T-helper 17 cell (primary cell): ENCODE data around the gene CD69. TPM values are rescaled to one million over a fixed set of nuclear protein-coding genes. Genes with fewer than 3 reads are reported as not detected.
A peak's percentile ranks its signal among the peaks of the same experiment; 100 is the strongest.

Experiments
- ATAC-seq: fragments of 150-1000 bp; cut with Tn5 transposase; 2 replicates; pipeline ENCODE4 v1.10.0; 2021; ENCODE audit warnings: mild to moderate bottlenecking, moderate library complexity
- DNase-seq, 3 donors: peaks; one replicate each; pipeline versions ENCODE4 v3.0.0 to v3.0.0-alpha.2; 2020 to 2021
- H3K9me3 ChIP-seq: one replicate; pipeline ENCODE4 v1.7.0; 2013; ENCODE audit warnings: low read length, mild to moderate bottlenecking; ENCODE audit not compliant: control insufficient read depth, poor library complexity, severe bottlenecking
- H3K27ac Mint-ChIP-seq: one replicate; pipeline ENCODE4 v1.8.0; 2022; ENCODE audit warnings: mild to moderate bottlenecking, moderate library complexity, mixed read lengths
- H3K27me3 Mint-ChIP-seq: one replicate; pipeline ENCODE4 v1.8.0; 2022; ENCODE audit warnings: mixed read lengths
- H3K36me3 Mint-ChIP-seq: one replicate; pipeline ENCODE4 v1.8.0; 2022; ENCODE audit warnings: low read depth, mixed read lengths
- H3K4me1 Mint-ChIP-seq: one replicate; pipeline ENCODE4 v1.8.0; 2022; ENCODE audit warnings: mild to moderate bottlenecking, mixed read lengths
- H3K4me3 Mint-ChIP-seq: one replicate; pipeline ENCODE4 v1.8.0; 2022; ENCODE audit warnings: mild to moderate bottlenecking, moderate library complexity, mixed read lengths
- total RNA-seq, 4 donors: library from RNA in 2 of 4; stranded (reverse) in 2 of 4; gene quantifications; one replicate each; pipeline ENCODE4 v1.2.3 and lab custom pipeline; 2022 to 2026

The CD69 gene
- total RNA-seq, 2 donors from 2014 or later, result 1,001 to 1,104 TPM

GRCh38 chr12:9762369-9762768 is 1.7 kb upstream of the CD69 start:
- H3K4me1 Mint-ChIP-seq, result peaks cover 51% of the 10 kb centered on the region
- peak overlapping the region; percentile 99 for H3K27ac Mint-ChIP-seq
- peaks cover 8% of the 10 kb centered on the region for H3K36me3 Mint-ChIP-seq
- ATAC-seq (no peak), DNase-seq (no peak)
- H3K9me3 ChIP-seq, result no peaks in the 10 kb centered on the region
- no peaks in the 10 kb centered on the region for H3K27me3 Mint-ChIP-seq
- peak overlapping the region; percentile 22 for H3K4me3 Mint-ChIP-seq

DNA sequence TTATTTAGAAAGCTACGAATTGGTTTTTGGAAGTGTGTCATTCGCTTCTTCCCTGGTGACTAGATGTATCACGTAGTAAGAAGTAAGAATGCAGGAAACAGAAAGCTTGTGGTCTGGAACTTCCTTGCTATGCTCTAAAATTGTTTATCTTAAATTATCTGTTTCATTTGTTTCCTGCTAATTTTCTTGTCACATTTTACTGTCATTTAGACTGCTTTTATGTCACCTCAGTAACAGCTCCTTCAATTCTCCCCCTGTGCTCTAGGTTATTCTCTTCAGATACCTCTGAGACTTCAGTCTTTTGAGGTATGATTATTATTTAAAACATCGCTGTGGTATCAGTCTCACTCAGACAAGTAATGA is 699 bp upstream of the CD69 start:
- Mint-ChIP-seq H3K27me3 (no peaks in the 10 kb centered on the region), H3K27ac (peak overlapping the region; percentile 99), H3K4me1 (peaks cover 52% of the 10 kb centered on the region), H3K4me3 (peak overlapping the region; percentile 96), H3K36me3 (peaks cover 8% of the 10 kb centered on the region)
- peak; percentile 47 for ATAC-seq
- no peaks in the 10 kb centered on the region for H3K9me3 ChIP-seq
- DNase-seq, result no peak

GRCh38 chr12:9760120-9760519 is 581 bp downstream of the CD69 start:
- peak overlapping the region; percentile 99 for H3K27ac Mint-ChIP-seq
- H3K27me3 Mint-ChIP-seq, result no peaks in the 10 kb centered on the region
- no peak for ATAC-seq
- peaks cover 59% of the 10 kb centered on the region for H3K4me1 Mint-ChIP-seq
- H3K36me3 Mint-ChIP-seq, result peaks cover 14% of the 10 kb centered on the region
- H3K4me3 Mint-ChIP-seq, result peak overlapping the region; percentile 96
- no peaks in the 10 kb centered on the region for H3K9me3 ChIP-seq
- no peak for DNase-seq

- DNase-seq (no peak), ATAC-seq (no peak)
- H3K27me3 Mint-ChIP-seq, result no peaks in the 10 kb centered on the region
- H3K36me3 Mint-ChIP-seq, result peaks cover 14% of the 10 kb centered on the region
- H3K4me3 Mint-ChIP-seq, result peak overlapping the region; percentile 96
- H3K4me1 Mint-ChIP-seq, result peaks cover 58% of the 10 kb centered on the region
- H3K9me3 ChIP-seq, result no peaks in the 10 kb centered on the region
- H3K27ac Mint-ChIP-seq, result peak overlapping the region; percentile 99
Observed at GRCh38 chr12:9759694-9760093, 1.0 kb downstream of the CD69 start.

GRCh38 chr12:9758119-9758518 is 2.6 kb downstream of the CD69 start:
- H3K4me3 Mint-ChIP-seq, result peak overlapping the region; percentile 96
- peaks cover 19% of the 10 kb centered on the region for H3K36me3 Mint-ChIP-seq
- H3K9me3 ChIP-seq, result no peaks in the 10 kb centered on the region
- peaks cover 59% of the 10 kb centered on the region for H3K4me1 Mint-ChIP-seq
- DNase-seq, result no peak
- peak overlapping the region; percentile 99 for H3K27ac Mint-ChIP-seq
- no peak for ATAC-seq
- no peaks in the 10 kb centered on the region for H3K27me3 Mint-ChIP-seq

- peaks cover 20% of the 10 kb centered on the region for H3K36me3 Mint-ChIP-seq
- DNase-seq (no peak), ATAC-seq (no peak)
- H3K4me3 Mint-ChIP-seq, result peak overlapping the region; percentile 96
- no peaks in the 10 kb centered on the region for H3K9me3 ChIP-seq
- no peaks in the 10 kb centered on the region for H3K27me3 Mint-ChIP-seq
- peak overlapping the region; percentile 99 for H3K27ac Mint-ChIP-seq
- peaks cover 62% of the 10 kb centered on the region for H3K4me1 Mint-ChIP-seq
Observed at GRCh38 chr12:9757433-9758025, 3.2 kb downstream of the CD69 start.

- Mint-ChIP-seq H3K36me3 (peaks cover 21% of the 10 kb centered on the region), H3K4me3 (peak overlapping the region; percentile 96), H3K4me1 (peaks cover 57% of the 10 kb centered on the region), H3K27me3 (no peaks in the 10 kb centered on the region), H3K27ac (peak overlapping the region; percentile 99)
- DNase-seq (no peak), ATAC-seq (no peak)
- H3K9me3 ChIP-seq, result no peaks in the 10 kb centered on the region
Observed at GRCh38 chr12:9756706-9757105, 4.0 kb downstream of the CD69 start.

GRCh38 chr12:9756170-9756569 is 4.5 kb downstream of the CD69 start:
- no peak for DNase-seq
- H3K9me3 ChIP-seq, result no peaks in the 10 kb centered on the region
- Mint-ChIP-seq H3K4me1 (peaks cover 56% of the 10 kb centered on the region), H3K36me3 (peaks cover 23% of the 10 kb centered on the region), H3K27ac (peak overlapping the region; percentile 99), H3K27me3 (no peaks in the 10 kb centered on the region), H3K4me3 (peak overlapping the region; percentile 96)
- ATAC-seq, result no peak

DNA sequence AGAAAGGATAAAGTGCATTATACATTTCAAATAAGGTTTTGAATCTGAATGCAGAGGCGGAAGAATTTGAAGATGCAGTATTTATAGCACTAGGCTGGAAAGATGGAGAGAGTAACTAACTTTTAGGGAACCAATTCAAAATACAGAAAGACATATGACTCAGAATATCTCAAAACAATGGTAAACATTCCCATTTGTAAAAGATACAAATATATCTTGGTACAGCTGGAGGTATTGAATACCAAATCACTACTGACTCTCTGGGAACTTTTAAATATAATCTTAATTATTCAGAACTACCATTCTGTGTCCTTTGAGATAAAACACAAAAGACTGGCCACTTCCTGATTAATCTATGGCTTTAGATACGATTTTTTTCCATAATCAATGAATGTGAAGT is 5.1 kb downstream of the CD69 start:
- Mint-ChIP-seq H3K27ac (peak overlapping the region; percentile 99), H3K4me3 (peak overlapping the region; percentile 62), H3K4me1 (peaks cover 58% of the 10 kb centered on the region), H3K36me3 (peaks cover 23% of the 10 kb centered on the region), H3K27me3 (no peaks in the 10 kb centered on the region)
- no peak for ATAC-seq
- no peaks in the 10 kb centered on the region for H3K9me3 ChIP-seq
- no peak for DNase-seq

- Mint-ChIP-seq H3K27ac (peak overlapping the region; percentile 99), H3K27me3 (no peaks in the 10 kb centered on the region), H3K4me3 (peak overlapping the region; percentile 62)
Observed at GRCh38 chr12:9755035-9755434, 5.7 kb downstream of the CD69 start.

DNA sequence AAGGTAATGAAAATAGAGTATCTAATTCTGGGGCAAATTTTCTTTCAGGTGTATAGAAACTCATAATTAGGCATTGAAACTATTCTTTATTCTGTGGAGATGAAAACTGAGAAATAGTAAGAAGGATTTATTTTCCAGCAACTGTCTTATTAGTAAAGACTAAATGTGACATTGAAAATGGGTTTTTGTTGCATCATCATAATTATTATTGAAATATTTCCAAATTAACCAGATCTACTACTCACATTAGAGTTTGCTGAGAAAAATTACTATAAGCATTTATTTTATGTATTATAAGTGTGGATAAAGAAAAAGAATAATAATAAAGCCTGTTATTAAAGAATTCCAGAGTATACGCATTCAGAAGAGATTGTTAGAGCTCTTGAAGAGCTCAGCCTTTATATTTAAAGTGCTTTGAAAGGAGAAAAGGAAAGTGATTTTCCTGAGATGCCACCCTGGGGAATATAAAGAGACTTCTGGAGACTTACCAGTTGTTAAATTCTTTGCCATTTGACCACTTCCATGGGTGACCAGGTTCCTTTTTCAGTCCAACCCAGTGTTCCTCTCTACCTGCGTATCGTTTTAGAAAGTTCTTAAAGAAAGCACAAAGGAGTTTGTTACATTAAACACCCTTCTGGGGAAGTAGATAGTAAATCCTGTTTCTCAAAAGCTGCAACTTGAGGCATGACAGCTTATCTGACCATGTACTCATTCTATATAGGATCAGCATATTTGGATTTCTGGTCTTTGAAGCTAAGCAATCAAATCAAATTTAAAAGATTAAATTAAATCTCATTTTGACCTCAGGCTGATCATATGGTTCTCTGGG is 6.4 kb downstream of the CD69 start:
- peak overlapping the region; percentile 99 for H3K27ac Mint-ChIP-seq
- ATAC-seq (no peak), DNase-seq (no peak)
- peaks cover 17% of the 10 kb centered on the region for H3K36me3 Mint-ChIP-seq
- H3K4me3 Mint-ChIP-seq, result peak overlapping the region; percentile 62
- H3K9me3 ChIP-seq, result no peaks in the 10 kb centered on the region
- H3K27me3 Mint-ChIP-seq, result no peaks in the 10 kb centered on the region
- peaks cover 53% of the 10 kb centered on the region for H3K4me1 Mint-ChIP-seq

More at GRCh38 chr12:9755035-9755434, 5.7 kb downstream of the CD69 start:
- no peaks in the 10 kb centered on the region for H3K9me3 ChIP-seq
- Mint-ChIP-seq H3K4me1 (peaks cover 57% of the 10 kb centered on the region), H3K36me3 (peaks cover 23% of the 10 kb centered on the region)
- DNase-seq (no peak), ATAC-seq (no peak)

DNA sequence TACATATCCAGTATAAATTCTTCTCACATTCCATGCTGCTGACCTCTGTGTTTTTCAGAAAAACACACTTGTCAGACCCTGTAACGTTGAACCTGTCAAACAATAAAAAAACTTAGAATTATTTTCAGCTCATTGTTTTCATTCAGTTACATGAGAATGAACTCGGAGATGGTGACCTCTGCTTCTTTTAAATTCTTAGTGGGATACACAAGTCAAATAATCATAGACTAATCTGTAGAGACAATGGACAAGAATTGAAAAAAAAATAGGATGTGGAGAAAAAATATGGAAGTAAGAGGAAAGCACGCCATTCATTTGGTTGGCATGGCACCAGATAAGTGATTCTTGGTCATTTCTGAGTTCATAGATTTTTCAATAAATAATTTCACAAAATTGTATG is 7.2 kb downstream of the CD69 start:
- H3K27me3 Mint-ChIP-seq, result no peaks in the 10 kb centered on the region
- peaks cover 15% of the 10 kb centered on the region for H3K36me3 Mint-ChIP-seq
- no peaks in the 10 kb centered on the region for H3K9me3 ChIP-seq
- ATAC-seq, result no peak
- peak overlapping the region; percentile 99 for H3K27ac Mint-ChIP-seq
- no peak for DNase-seq
- H3K4me3 Mint-ChIP-seq, result peak overlapping the region; percentile 71
- H3K4me1 Mint-ChIP-seq, result peaks cover 52% of the 10 kb centered on the region

DNA sequence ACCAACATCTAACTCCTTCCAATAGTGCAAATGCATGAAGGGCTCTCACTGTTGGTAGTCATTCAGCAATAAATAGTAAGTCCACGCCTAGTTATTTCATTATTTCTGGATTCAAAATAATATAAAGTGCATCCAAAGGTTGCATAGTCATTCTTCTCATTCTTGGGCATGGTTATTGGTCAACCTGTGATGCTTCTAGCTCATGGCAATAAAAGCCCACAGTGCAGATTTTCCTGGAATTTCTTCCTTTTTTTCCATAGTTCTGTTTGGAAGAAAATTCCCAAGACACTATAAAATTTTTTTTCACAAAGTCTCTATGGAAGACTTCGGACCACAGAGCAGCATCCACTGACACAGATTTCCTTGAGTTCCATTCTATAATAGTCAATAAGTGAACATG is 7.6 kb downstream of the CD69 start:
- Mint-ChIP-seq H3K36me3 (peaks cover 15% of the 10 kb centered on the region), H3K4me3 (peak overlapping the region; percentile 71), H3K27me3 (no peaks in the 10 kb centered on the region), H3K27ac (peak overlapping the region; percentile 99), H3K4me1 (peaks cover 48% of the 10 kb centered on the region)
- no peaks in the 10 kb centered on the region for H3K9me3 ChIP-seq
- no peak for DNase-seq
- no peak for ATAC-seq
